Left cardiac atrium (tissue), 4 donors: ENCODE data around the gene DHX35. TPM values are rescaled to one million over a fixed set of nuclear protein-coding genes. Genes with fewer than 3 reads are reported as not detected.
"Not testable (repeated sequence)": the region's sequence is repeated elsewhere in the genome, so short reads cannot be mapped to it uniquely, and the experiment has no call there.

Experiments
- ATAC-seq, 2 donors: fragments of 200-7000 bp; cut with Tn5 transposase; one replicate each; pipeline ENCODE4 v1.9.1; 2020; ENCODE audit warnings: mild to moderate bottlenecking in 2 of 2, moderate library complexity in 2 of 2
- DNase-seq: peaks from one replicate; pipeline ENCODE4 v3.0.0-alpha.2; 2020
- intact Hi-C, 2 donors: fragments of 100-400 bp; cut with DNase I; formaldehyde crosslinking; loops; one replicate each; pipeline versions ENCODE4 v1.14.1 to v1.15.1; 2022 to 2023
- total RNA-seq, 2 donors: library from RNA; stranded (reverse); fragmentation: NEBNext Ultra II Directional; extraction: Animal tissue kit (Norgen Biotek cat#: 25700); gene quantifications; one replicate each; pipeline ENCODE4 v1.2.1, GENCODE V29; 2021
- donor health status: DM: no; HTN: yes; CAD: no.
- donor health status: DM: no; HTN: yes; CAD: no; lungs with severe emphysema.
- donor health status: DM: yes; HTN: yes; CAD: no.
- donor health status: Dilated cardiomyopathy.

DHX35 gene
- total RNA-seq, 2 donors from 2014 or later: 8.8 to 12.4 TPM

DNA sequence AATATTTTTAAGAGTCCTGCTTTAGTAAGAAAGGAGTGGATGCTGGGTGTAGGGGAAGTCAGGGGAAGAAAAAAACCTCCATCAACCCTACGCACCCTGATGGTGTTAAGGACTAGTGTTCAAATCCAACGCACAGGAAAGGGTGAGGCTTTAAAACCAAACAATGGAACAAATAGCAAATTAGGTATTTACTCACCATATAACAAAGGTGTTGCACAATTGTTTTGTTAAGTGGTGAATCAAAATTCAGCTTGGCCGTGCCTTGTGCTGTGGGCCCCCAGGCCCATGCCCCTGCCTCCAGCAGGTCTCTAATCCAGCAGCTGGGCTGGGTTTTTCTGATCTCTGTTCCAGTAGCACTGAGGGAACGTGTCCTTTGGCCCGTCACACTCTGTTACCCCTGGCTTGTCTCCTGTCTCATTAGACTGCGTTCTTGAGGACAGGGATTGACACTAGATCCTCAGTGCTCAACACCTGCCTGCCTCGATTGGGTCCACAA is 24.1 kb upstream of the DHX35 start:
- no peak for ATAC-seq
- intact Hi-C loops: no loop called here
- DNase-seq: no peak

DNA sequence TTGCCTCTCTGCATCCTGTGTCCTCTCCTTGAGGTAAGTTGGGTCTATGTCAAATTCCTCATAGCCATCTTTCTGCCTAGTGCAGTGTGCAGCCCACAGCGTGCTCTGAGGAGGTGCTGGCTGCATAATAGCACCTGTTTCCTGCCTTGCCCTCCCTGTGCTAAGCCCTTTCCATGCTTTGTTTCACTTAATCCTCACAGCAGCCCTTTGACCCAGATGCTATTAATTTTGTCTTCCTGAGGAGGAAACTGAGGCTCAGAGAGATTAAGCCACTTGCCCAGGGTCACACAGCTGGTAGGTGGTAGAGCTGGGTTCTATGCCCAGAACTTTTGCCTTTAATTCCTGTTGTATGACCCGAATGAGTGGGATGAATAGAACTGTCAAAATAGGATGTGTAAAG is 22.5 kb upstream of the DHX35 start:
- DNase-seq (no peak), ATAC-seq (no peak)
- intact Hi-C loops: loop anchor here in 1 of 2 donors (5.0 kb wide), 1 partner anchor 103 kb away; no protein-coding TSS in a partner anchor

DNA sequence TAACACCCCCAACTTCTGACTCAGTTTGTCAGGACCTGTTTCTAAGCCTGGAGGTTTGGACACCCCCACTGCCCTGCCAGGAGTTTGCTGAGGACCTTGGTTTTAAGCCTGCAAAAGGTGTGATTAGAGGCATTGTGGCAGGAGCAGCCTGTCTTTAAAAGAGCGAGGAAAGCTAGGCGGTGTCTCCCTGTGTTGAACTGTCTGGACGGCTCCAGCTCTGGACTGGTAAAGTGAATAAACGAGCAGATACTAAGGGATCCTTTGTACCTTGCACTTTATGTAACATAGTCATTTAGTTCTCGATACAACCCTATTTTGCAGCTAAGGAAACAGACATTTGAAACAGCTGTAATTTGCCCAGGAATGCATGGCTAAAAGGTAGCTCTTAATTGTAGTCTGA is 21.5 kb upstream of the DHX35 start:
- ATAC-seq: no peak
- no peak for DNase-seq
- intact Hi-C loops: loop anchor here in 1 of 2 donors (5.0 kb wide), 1 partner anchor 102 kb away; no protein-coding TSS in a partner anchor

DNA sequence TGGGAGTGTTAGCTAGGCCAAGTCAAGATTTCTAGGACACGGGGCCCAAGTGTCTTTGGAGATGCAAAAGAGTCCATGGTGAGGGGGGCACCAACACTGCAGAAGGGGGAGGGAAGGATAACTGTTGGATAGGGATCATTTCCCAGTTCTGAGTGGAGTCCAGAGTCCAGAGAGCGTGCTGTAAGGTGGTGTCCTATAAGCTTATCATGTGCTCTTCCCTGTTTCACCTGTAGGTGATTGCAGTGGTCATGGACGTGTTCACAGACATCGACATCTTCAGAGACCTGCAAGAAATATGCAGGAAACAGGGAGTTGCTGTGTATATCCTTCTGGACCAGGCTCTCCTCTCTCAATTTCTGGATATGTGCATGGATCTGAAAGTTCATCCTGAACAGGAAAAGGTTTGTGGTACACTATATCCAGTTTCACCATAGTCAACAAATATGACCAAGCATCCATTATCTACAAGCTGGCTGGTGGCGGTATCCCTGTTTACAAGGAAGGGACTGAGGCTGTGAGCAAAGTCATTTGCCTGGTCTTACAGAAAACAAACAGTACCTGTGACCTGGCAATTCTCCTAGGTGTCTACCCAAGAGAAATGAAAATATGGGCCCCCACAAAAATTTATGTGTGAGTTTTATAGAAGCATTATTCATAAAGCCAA is 20.3 kb upstream of the DHX35 start:
- intact Hi-C loops: loop anchor here in 1 of 2 donors (5.0 kb wide), 1 partner anchor 100 kb away; no protein-coding TSS in a partner anchor
- no peak for DNase-seq

DNA sequence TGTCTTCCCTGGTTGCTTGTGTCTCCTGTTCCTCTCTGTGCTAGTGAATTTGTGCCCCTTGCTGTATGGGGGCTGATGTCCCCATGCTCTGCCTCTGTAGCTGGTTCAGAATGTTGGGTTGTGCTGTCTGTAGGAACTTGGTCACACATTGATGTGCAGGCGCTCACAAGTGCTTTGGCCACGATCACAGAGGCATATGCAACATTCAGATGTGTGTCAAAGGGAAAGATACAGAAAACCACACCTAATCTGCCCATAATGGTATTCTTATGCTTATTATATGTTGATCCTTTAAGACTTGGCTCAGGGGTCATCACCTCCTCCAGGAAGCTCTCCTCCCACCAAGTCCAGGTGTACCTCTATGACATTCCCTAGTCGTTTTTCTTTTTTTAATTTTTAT is 17.1 kb upstream of the DHX35 start:
- intact Hi-C loops: no loop called here
- DNase-seq (no peak), ATAC-seq (no peak)

More for the DNA sequence above, 20.3 kb upstream of the DHX35 start:
- no peak for ATAC-seq

DNA sequence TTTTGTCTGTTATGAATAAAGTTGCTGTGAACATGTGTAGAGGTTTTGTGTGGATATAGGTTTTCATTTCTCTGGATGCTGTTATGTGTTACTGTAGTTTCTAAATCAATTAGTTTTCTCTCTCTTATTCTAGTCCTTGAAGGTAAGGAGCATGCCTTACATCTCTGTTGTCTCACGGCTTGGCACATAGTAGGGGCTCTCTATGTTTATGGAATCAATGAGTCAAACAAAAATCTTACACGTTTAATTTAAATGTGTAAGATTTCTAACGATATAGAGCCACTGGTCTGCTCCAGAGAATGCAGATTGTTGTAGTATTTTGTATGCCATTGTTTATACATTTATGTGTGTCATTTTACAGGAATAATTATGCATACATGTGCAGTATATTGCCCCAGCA is 15.3 kb upstream of the DHX35 start:
- intact Hi-C loops: no loop called here
- ATAC-seq: no peak

DNA sequence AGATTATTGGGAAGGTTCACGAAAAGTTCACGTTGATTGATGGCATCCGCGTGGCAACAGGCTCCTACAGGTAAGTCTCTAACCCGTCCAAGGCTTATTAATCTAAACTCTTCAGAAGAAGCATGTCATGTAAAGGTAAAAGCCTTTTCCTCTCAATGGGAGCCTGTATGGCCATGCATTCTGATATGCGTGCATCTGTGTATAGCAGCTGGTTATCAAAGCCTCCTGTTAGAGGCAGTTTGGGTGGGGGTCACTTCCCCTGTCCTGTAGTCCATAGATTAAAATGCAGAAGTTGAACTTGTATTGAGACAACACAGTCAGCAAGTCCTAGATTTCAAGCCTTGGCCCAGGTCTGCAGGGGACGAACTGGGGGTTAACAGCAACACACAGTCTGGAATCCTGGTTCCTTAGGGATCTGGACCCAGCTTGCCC is 14.2 kb upstream of the DHX35 start:
- intact Hi-C loops: no loop called here
- DNase-seq (no peak), ATAC-seq (no peak)

More for the DNA sequence above, 15.3 kb upstream of the DHX35 start:
- DNase-seq: no peak

DNA sequence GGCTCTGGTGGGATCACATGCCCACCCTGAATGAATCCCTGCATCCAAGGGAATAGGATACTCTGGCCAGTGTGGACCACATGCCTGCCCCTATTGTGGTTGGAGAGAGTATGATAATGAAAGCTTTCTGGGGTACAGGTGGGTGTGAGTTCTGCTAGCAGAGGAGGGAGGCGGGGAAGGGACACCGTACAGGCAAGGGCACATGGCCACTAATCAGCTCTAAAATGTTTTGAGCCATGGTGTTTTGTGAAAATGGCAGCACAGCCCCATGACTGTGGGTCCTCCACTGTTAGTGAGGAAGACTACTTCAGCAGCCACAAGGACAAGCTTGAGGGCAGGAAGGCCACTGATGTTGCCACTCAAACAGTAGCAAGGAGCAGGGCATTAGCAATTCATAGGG is 11.9 kb upstream of the DHX35 start:
- intact Hi-C loops: no loop called here
- DNase-seq: no peak
- ATAC-seq: no peak

DNA sequence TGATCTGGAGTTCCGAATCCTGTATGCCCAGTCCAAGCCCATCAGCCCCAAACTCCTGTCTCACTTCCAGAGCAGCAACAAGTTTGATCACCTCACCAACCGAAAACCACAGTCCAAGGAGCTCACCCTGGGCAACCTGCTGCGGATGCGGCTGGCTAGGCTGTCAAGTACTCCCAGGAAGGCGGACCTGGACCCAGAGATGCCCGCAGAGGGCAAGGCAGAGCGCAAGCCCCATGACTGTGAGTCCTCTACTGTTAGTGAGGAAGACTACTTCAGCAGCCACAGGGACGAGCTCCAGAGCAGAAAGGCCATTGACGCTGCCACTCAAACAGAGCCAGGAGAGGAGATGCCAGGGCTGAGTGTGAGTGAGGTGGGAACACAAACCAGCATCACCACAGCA is 10.5 kb upstream of the DHX35 start:
- ATAC-seq (no peak), DNase-seq (no peak)
- intact Hi-C loops: no loop called here

DNA sequence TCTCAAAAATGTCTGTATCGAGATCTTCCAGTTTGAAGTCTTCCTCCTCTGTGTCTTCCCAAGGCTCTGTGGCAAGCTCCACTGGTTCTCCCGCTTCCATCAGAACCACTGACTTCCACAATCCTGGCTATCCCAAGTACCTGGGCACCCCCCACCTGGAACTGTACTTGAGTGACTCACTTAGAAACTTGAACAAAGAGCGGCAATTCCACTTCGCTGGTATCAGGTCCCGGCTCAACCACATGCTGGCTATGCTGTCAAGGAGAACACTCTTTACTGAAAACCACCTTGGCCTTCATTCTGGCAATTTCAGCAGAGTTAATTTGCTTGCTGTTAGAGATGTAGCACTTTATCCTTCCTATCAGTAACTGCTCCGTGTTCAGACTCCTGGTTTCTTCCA is 10.0 kb upstream of the DHX35 start:
- intact Hi-C loops: no loop called here
- DNase-seq: no peak
- no peak for ATAC-seq

DNA sequence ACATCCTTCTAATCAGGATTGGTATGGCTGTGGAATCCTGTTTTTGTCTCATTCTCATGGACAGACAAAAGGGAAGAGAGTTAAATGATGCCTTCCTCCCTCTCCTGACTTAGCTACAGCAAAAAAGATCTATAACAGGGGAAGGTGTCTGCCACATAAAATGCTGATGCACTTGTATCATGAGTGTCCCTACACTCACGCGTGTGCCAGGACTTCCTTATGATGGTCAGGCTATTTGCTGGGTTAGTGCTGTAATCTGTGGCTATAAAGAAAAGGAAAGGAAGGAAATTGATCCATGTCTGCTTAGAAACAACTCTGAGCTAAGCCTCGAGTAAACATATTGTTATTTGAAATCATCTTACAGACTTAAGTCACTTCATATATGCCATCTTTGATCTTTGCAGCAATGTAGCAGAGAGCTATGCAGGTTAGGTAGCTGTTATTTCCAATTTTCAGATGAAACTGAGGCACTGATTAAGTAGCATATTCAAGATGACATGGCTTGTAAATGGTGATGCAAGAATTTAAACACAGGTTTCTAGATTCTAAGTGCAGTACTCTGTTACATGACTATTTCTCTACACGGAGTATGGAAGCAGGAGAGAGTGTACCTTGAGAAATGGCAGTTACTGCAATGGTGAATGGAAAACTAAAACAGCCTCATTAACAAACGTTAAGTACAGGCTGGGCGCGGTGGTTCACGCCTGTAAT is 8.4 kb upstream of the DHX35 start:
- DNase-seq (no peak), ATAC-seq (no peak)
- intact Hi-C loops: no loop called here

DNA sequence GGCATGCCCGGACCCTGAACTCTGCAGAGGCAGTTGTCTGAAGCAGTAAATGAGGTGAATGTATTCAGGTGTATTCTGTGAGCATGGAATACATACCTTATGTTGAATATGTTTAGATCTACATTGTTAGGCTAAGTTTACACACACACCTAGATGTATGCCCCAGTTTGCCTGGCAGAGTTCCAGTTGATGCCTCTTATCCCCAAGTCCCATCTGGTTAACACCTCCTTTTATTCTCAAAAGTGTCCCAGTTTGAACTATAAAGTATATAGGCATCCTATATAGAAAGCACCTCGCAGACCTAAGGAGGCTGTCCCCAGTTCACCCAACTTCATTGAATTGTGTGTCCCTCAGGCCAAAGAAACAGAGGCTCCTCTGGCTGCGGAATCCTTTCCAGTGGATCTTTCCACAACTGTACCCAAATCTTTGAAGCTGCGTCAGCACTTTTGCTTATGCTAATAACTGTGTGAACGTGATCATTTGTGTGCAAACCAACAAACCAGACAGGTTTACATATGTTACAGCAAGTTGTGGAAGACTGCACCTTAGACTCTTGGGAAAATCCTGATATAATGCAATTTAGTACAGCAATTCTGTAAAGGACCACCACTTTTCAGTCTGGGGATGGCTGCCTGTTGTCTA is 4.8 kb upstream of the DHX35 start:
- ATAC-seq (no peak), DNase-seq (no peak)
- intact Hi-C loops: no loop called here

DNA sequence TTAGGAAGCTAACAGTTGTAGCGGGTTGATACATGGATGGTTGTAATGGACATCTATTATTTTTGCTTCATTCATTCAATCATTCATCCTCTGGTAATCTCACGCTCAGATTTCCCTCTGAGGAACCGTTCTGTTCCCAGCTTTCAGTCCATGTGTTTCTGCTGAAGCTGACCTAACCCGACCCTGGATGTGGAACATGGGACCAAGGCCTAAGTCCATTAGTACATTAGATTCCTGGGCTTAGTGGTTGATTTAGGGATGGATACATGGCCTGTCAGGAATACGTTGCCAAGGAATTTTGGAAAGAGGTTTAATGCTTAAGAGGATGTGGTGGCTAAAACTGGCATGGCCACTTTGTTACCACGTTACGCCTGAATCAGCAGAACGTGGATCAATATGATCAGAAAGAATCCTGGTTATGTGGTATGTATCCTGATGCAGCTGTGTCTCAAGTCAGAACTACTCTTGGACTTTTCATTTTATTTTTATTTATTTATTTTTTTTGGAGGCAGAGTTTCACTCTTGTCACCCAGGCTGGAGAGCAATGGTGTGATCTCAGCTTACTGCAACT is 4.1 kb upstream of the DHX35 start:
- ATAC-seq: no peak
- intact Hi-C loops: no loop called here

DNA sequence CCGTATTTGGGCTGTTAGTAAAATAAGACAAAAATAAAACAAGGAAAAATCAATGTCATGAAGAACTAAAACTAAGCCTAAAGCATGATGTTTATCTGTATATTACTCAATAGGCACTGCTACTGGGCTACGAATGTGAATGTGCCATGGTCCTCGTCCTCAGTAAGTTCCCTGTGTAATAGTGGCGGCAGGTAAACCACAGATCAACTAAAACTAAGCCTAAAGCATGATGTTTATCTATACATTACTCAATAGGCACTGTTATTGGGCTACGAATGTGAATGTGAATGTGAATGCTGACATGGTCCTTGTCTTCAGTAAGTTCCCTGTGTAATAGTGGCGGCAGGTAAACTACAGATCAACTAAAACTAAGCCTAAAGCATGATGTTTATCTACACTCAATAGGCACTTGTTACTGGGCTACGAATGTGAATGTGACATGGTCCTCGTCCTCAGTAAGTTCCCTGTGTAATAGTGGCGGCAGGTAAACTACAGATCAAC is 1.9 kb upstream of the DHX35 start:
- ATAC-seq, DNase-seq, intact Hi-C loops: not testable (repeated sequence)

More for the DNA sequence above, 4.1 kb upstream of the DHX35 start:
- no peak for DNase-seq

DNA sequence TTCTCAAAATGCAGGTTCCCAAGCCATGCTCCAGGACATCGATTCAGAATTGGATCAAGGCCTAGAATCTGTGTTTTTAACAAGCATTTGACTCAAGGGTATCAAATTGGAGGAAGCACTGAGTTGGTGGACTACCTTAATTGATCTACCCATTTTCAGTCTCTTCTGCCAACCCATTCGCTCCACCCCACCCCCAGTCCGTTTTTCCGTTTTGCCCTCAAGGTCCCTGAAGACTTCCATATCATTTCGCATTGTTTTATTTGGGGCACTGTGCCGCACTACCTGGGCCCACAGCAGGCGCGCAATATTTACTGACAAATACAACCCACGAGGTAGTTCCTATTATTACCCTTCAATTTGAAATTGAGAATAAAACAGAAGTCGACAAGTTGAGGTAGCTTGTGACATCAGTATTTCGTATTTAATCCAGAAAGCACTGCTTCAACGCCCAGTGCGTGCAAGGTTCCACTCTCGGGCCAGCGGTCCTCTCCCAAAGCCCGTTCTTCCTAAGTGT is 557 bp upstream of the DHX35 start:
- ATAC-seq (no peak), DNase-seq (no peak)
- intact Hi-C loops: no loop called here

DNA sequence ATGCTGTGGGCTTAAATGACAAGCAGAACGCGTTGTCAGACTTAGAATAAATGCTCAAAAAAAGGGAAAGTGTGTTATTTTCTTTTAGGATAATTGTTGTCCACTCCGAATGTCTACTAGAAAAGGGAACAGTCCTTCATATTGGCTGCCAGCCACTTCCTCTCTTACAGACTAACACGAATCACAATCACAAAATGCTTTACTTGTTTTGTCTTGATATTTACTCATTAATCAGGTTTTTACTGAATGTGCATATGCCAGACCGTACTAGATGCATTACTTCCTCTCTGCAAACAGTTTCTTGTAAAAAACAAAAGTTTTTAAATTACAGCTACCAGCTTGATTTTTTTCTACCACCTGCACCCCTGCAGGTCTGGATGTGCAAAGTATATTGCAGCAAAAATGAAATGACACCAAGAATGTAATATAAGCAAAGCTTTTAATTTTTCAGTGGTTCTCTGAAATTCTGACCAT is 821 bp downstream of the DHX35 start:
- ATAC-seq (no peak), DNase-seq (no peak)
- intact Hi-C loops: no loop called here

DNA sequence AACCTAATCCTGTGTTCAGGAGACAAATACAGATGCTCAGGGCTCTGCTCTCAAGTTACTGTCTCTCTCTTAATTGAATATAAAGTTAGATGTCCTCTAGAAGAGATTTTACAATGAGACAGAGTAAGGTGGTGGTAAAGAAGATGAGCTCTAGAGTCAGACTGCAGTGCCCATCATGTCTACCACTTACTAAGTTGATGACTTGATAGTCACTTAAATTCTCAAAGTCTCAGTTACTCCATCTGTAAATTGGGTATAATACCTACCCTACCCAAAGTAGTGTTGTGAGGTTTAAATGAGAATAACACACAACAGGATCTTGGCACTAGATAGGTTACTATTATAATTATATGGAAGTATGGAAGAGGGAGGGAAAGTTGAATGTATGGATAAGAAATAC is 1.6 kb downstream of the DHX35 start:
- intact Hi-C loops: no loop called here
- ATAC-seq: no peak
- no peak for DNase-seq

DNA sequence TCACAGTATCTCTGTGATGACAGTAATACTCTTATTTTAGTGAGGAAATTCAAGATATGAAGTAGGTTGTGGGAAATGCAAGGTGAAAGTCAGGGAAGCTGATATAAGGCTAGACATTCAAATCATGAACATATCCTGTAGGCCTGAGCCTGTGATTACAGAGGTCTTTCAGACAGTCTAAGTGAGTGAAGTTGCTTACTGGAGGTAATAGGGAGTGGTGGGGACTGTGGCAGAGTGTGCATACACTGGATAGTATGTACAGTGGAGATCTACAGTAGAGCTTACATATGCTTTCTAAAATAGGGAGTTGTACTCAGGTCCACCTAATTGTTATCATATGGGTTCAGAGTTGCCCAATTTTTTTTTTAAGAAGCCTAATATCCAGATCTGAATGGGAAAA is 3.1 kb downstream of the DHX35 start:
- intact Hi-C loops: no loop called here
- DNase-seq: no peak
- ATAC-seq: no peak

DNA sequence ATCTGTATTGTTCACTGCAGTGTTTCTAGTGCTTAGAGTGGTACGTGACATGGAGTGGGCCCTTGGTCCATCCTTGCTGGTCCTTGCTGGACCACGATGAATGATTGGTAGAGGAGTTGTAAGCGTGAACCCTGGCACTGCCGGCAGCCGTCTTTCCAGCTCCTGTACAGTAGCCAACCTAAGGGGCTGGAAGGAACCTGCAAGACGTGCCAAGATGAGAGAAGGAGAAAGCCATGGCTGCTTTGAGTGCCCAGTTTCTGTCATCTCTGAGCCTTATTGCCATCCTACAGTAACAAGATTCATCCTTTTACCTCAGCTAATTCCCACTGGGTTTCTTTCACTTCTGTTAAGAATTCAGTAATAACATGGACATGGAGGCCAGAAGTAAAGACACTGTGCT is 5.9 kb downstream of the DHX35 start:
- intact Hi-C loops: no loop called here
- no peak for DNase-seq
- no peak for ATAC-seq
